SU-DHL-6 (cell line): ENCODE results near the gene ACAP3.

Experiments
- H2AFZ ChIP-seq: fragments of 200-600 bp; sonication (generic); 2 replicates; pipeline ENCODE4 v1.6.1; 2014; ENCODE audit warnings: low read depth, mild to moderate bottlenecking, moderate library complexity, mixed read lengths, antibody characterized with exemption, low read length; ENCODE audit not compliant: severe bottlenecking
- H3F3A ChIP-seq: fragments of 200-600 bp; shearing (Covaris generic); 2 replicates; pipeline ENCODE4 v1.6.0; 2016; ENCODE audit warnings: antibody characterized with exemption, mild to moderate bottlenecking; ENCODE audit not compliant: insufficient read depth
- H3K27ac ChIP-seq: fragments of 200-600 bp; sonication (generic); 2 replicates; pipeline ENCODE4 v1.5.1; 2016; ENCODE audit warnings: low read depth, mild to moderate bottlenecking, low read length, moderate library complexity, mixed read lengths
- H3K27me3 ChIP-seq: fragments of 200-600 bp; sonication (generic), shearing (Covaris generic); 2 replicates; pipeline ENCODE4 v1.6.0; 2014; ENCODE audit warnings: mild to moderate bottlenecking, low read length
- H3K36me3 ChIP-seq: fragments of 200-600 bp; sonication (generic); 2 replicates; pipeline ENCODE4 v1.6.1; 2014; ENCODE audit warnings: mild to moderate bottlenecking, low read length, mixed read lengths
- H3K4me2 ChIP-seq: fragments of 300-600, 200-600 bp; shearing (Covaris generic), sonication (generic); 2 replicates; pipeline ENCODE4 v1.6.0; 2014; ENCODE audit warnings: low read length, low read depth, mild to moderate bottlenecking; ENCODE audit not compliant: poor library complexity, severe bottlenecking
- H3K4me3 ChIP-seq: fragments of 200-600 bp; sonication (generic); 2 replicates; pipeline ENCODE4 v1.5.1; 2014; ENCODE audit warnings: antibody characterized with exemption, low read length, mild to moderate bottlenecking, mixed read lengths; ENCODE audit not compliant: insufficient read depth, poor library complexity, severe bottlenecking
- H3K79me2 ChIP-seq: fragments of 200-600 bp; sonication (generic); 2 replicates; pipeline ENCODE4 v1.6.1; 2014; ENCODE audit warnings: mild to moderate bottlenecking, low read length, moderate library complexity; ENCODE audit not compliant: insufficient read depth
- H3K9ac ChIP-seq: fragments of 200-600 bp; sonication (generic); 2 replicates; pipeline ENCODE4 v1.7.0; 2014; ENCODE audit warnings: mild to moderate bottlenecking, low read length
- H3K9me2 ChIP-seq: fragments of 200-600 bp; sonication (generic); replicated peaks from 2 replicates; pipeline ENCODE4 v1.6.1; 2014; ENCODE audit warnings: low read length; ENCODE audit not compliant: insufficient read depth
- H3K9me3 ChIP-seq: fragments of 200-600 bp; sonication (generic); 2 replicates; pipeline ENCODE4 v1.6.1; 2014; ENCODE audit warnings: low read length, mixed read lengths; ENCODE audit not compliant: insufficient read depth
- H4K20me1 ChIP-seq: fragments of 200-600 bp; sonication (generic); 2 replicates; pipeline ENCODE4 v1.6.1; 2014; ENCODE audit warnings: low read depth, mild to moderate bottlenecking, antibody characterized with exemption, low read length, moderate library complexity, mixed read lengths
- EZH2phosphoT487 ChIP-seq: fragments of 200-600 bp; sonication (generic), shearing (Covaris generic); conservative IDR thresholded peaks from 2 replicates; pipeline ENCODE4 v1.6.1; 2018; ENCODE audit warnings: mild to moderate bottlenecking, antibody characterized with exemption, low read length, moderate library complexity, mixed read lengths
- TF ChIP-seq, protein P1 (sequence below): fragments of 200-600 bp; sonication (generic); IDR thresholded peaks from one replicate; pipeline ENCODE4 v1.5.1; 2017; ENCODE audit warnings: antibody characterized with exemption, mild to moderate bottlenecking, low read length, moderate library complexity; ENCODE audit not compliant: insufficient read depth, poor library complexity, severe bottlenecking

Gene ACAP3

DNA sequence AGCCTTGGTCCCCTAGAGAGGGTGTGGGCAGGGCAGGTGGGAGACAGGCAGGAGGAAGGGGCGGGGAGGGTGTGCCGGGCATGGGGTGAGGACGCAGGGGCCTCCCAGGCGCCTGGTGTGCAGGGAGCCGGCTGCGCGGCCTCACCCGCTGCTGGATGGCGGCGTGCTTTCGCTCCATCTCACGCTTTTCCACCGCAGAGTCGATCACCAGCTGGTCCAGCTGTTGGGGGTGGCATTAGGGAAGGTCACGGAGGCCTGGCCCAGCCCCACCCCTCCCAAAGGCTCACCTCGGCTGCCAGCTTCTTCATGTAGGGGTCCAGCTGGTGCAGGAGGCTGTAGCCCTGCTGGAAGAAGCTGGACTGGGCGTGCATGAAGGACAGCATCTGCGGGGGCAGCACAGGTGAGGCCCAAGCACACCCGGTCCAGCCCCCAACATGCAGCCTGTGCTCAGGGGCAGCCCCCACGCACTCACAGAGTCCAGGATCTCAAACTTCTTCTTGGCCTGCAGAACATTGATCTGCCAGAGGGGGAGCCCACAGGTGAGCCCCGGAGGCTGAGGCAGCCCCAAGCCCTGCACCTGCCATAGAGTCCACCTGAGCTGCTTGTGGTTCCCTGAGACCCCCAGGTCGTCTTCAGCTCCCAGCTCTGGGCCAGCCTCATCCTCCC is 7.9 kb downstream of the ACAP3 start:
- H3K36me3 ChIP-seq, result no peaks in the 10 kb centered on the region
- TF ChIP-seq EZH2phosphoT487, result no peak
- TF ChIP-seq, protein P1, sequence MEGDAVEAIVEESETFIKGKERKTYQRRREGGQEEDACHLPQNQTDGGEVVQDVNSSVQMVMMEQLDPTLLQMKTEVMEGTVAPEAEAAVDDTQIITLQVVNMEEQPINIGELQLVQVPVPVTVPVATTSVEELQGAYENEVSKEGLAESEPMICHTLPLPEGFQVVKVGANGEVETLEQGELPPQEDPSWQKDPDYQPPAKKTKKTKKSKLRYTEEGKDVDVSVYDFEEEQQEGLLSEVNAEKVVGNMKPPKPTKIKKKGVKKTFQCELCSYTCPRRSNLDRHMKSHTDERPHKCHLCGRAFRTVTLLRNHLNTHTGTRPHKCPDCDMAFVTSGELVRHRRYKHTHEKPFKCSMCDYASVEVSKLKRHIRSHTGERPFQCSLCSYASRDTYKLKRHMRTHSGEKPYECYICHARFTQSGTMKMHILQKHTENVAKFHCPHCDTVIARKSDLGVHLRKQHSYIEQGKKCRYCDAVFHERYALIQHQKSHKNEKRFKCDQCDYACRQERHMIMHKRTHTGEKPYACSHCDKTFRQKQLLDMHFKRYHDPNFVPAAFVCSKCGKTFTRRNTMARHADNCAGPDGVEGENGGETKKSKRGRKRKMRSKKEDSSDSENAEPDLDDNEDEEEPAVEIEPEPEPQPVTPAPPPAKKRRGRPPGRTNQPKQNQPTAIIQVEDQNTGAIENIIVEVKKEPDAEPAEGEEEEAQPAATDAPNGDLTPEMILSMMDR, result peak; percentile 34

DNA sequence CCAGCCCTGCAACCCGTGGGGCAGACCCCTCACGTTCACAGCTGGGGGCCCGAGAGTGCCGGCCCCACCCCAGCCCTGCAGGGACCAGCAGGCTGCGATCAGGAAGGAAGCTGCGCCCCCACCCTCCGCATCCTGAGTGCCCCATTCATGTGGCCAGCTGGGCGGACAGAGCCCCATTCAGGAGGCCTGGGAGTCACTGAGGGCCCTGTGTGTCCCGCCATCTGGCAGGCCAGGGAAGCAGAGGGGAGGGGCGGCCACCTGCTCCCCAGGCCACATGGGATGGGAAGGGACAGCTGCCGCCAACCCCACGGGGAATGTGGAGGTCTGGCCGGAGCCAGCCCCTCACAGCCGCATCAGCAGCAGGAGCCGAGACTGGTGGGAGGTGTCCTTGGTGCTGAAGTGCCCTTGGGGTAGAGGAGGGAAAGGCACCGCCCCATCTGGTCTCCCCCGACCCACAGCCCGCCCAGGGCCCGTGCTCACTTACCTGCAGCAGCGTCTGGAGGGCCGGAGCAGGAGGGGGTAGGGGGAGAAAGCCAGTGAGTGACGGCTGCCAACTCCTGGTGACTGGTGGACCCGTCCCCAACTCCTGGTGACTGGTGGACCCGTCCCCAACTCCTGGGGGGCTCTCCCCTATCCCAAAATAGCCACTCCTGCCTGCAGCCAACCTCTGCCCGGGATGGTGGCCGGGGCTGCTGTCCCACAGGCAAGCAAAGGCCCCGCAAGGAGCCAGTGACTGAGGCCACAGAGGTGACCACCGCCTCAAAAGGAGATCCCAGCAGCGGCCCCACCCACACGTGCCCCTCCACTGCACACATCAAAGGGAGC is 8.7 kb downstream of the ACAP3 start:
- H3K79me2 ChIP-seq, result no peaks in the 10 kb centered on the region
- H3K27ac ChIP-seq, result no peak overlapping the region
- no peaks in the 10 kb centered on the region for H3K36me3 ChIP-seq
- H3K9ac ChIP-seq, result no peak overlapping the region
- H3K4me2 ChIP-seq, result no peak overlapping the region
- no peaks in the 10 kb centered on the region for H3F3A ChIP-seq
- no peaks in the 10 kb centered on the region; the same call in 1 of the 2 replicates for H4K20me1 ChIP-seq
- no peaks in the 10 kb centered on the region for H3K9me2 ChIP-seq
- no peaks in the 10 kb centered on the region for H3K9me3 ChIP-seq
- H2AFZ ChIP-seq, result no peak overlapping the region
- no peaks in the 10 kb centered on the region for H3K27me3 ChIP-seq
- TF ChIP-seq, protein P1, result no peak
- no peak for TF ChIP-seq EZH2phosphoT487
- H3K4me3 ChIP-seq, result no peak overlapping the region

More for the DNA sequence above, 7.9 kb downstream of the ACAP3 start:
- Histone ChIP-seq H3K4me2 (no peak overlapping the region), H3K9me3 (no peaks in the 10 kb centered on the region), H2AFZ (no peak overlapping the region), H3K9ac (no peak overlapping the region), H4K20me1 (no peaks in the 10 kb centered on the region; the same call in 1 of the 2 replicates), H3K27me3 (no peaks in the 10 kb centered on the region), H3K27ac (no peak overlapping the region), H3K4me3 (no peak overlapping the region), H3K9me2 (no peaks in the 10 kb centered on the region), H3F3A (no peaks in the 10 kb centered on the region), H3K79me2 (no peaks in the 10 kb centered on the region; the same call in 1 of the 2 replicates)

DNA sequence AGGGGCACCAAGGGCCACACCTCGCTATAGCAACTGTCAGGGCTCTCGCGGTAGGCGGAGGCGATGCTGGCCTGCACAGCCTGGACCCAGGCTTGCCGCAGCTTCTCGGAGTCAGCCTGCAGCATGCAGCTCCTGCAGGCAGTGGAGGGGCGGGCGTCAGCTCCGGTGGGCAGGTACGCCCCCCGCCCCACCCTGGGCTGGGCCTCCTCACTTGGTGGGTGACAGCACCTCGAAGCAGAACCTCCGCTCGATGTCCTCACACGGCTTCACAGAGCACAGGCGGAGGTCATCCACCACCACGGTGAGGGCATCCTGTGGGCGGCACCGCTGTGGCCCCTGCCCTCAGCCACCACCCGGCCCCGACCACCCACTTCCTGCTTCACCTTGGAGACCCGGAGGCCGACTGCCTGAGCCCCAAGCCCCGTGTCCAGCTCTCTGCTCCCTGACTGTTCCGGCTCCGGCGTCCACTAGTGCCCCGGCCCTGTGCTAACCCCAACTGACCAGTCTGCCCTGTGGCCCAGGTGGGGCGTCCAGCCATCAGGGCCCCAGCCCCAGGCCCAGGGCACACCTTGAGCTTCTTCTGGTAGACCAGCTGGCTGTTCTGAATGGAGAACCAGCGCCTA is 9.8 kb downstream of the ACAP3 start:
- H2AFZ ChIP-seq, result no peak overlapping the region
- no peaks in the 10 kb centered on the region for H3K9me3 ChIP-seq
- no peaks in the 10 kb centered on the region for H3F3A ChIP-seq
- no peaks in the 10 kb centered on the region; the same call in 1 of the 2 replicates for H4K20me1 ChIP-seq
- H3K27ac ChIP-seq, result no peak overlapping the region
- TF ChIP-seq EZH2phosphoT487, result no peak
- TF ChIP-seq, protein P1, result no peak
- no peaks in the 10 kb centered on the region for H3K79me2 ChIP-seq
- no peaks in the 10 kb centered on the region for H3K9me2 ChIP-seq
- H3K27me3 ChIP-seq, result no peaks in the 10 kb centered on the region
- H3K4me2 ChIP-seq, result no peak overlapping the region
- H3K4me3 ChIP-seq, result no peak overlapping the region
- H3K36me3 ChIP-seq, result no peaks in the 10 kb centered on the region
- no peak overlapping the region for H3K9ac ChIP-seq
